ENCODE measurements around the gene PARVB.

Gene PARVB

DNA sequence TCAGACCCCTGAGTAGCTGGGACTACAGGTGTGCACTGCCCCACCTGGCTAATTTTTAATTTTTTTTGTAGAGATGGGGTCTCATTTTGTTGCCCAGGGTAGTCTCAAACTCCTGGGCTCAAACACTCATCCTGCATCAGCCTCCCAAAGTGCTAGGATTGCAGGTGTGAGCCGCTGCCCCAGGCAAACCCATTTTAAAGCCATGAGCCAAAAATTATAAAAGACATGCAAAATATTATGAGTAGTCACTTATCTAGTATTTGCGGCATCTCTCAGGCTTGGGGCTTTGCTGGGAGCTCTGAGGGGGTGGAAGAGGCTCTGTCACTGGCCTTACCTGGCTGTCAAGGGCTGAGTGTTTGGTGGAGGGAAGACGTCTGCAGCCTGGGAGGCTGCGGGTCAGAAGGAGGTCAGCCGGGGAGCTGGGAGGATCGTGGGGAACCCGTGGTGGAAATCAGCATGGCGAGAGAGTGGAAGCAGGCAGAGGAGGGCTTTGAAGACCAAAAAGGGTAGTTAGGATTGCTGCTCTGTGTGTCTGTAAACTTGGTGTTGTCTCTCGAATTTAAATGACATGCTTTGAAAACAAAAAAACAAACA, 87.6 kb downstream of the PARVB start:
- DNase-seq = no peak

- no peak for DNase-seq
Measured at GRCh38 chr22:44112191-44112590, 88.1 kb downstream of the PARVB start.

GRCh38 chr22:44116331-44116730, 92.2 kb downstream of the PARVB start:
- no peak for DNase-seq

DNA sequence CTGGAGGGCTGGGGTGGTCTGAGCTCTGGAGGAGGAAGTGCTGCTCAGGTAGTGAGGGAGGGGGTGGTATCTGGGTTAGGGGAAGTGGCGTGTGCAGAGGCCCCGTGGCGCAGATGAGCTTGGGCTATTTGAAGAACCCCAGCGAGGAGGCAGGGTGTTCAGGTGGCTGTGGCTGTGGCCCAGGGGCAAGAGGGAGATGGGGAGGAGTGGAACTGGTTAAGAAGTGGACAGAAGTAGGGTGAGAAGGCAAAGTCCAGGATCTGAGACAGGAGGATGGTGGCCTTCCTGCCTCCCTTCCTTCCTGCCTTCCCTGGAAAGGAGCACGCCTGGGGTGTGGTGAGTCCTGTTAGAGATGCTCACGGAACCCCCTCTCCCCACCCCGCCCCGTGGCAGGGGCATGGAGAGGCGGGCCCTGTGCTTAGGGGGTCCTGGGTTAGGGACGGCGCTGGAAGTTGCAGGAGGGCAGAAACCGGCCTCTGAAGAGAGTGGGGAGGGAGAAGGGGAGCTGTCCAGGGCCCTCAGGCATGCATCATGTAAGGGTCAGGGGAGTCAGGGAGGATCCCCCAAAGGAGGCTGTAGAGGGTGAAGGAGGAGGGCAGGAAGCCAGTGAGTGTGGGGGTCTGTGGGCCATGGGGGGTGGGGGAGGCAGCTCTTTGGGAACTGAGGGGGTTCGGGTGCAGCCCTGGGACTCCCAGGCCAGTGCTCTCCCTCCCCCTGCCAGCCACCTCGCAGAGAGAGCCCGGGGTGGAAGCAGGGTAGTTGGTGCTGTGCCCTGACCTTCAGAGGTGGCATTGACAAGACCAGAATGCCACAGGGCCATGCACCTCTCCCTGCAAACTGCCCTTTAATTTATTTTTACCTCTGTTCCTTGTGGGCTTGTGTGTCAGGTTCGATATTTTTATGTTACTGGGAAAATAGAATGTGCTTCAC, 92.9 kb downstream of the PARVB start:
- DNase-seq = no peak

- DNase-seq = no peak
Measured at GRCh38 chr22:44117746-44118145, 93.6 kb downstream of the PARVB start.

DNA sequence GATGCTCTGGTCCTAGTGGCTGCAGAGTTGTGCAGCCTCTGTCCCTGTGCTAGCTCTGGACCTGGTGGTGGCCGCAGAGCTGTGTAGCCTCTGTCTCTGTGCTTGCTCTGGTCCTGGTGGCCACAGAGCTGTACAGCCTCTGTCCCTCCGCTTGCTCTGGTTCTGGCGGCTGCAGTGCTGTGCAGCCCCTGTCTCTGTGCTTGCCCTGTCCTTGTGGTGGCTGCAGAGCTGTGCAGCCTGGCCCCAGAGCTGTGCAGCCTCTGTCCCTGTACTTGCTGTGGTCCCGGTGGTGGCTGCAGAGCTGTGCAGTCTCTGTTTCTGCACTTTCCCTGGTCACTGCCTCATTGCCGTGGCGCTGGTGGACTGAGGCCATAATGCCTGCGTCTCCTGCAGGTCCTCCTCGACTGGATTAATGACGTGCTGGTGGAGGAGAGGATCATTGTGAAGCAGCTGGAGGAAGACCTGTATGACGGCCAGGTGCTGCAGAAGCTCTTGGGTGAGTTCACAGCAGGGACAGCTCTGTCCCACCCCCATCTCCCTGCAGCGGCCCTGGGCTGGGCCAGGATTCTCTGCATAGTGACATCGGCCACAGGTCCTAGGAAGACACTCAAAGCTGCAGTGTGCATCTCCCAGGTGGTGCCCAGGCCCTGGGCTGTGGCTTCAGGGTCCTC, 94.7 kb downstream of the PARVB start:
- DNase-seq = no peak

DNA sequence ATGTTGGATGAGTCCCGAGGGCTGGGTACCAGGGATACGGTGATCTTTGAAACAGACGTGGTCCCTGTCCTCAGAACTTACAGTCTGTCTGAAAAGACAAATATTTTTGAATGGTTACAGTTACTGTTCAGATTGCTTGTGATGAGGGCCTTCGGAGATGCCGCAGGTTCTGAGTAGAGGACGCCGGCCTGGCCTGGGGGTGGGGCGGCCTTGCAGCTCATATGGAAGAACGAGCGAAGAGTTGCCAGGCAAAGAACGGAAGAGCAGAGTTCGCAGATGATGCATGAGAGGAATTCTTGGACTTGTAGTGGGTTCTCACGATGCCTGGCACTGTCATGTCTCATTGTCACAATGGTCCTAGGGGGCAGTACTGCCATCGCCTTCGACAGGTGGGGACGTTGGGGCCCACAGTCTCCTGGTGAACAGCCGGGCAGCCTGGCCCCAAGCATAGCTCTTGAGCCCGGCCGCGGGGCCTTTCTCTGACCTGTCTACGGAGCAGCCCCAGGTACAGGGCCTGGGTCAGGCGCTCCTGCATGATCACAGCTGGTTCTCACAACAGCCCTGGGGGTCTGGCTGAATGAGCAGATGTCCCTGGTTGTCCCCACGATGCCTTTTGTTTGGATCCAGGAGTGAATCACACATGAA, 95.7 kb downstream of the PARVB start:
- no peak for DNase-seq

- no peak for DNase-seq
Measured at GRCh38 chr22:44120314-44120704, 96.2 kb downstream of the PARVB start.

DNA sequence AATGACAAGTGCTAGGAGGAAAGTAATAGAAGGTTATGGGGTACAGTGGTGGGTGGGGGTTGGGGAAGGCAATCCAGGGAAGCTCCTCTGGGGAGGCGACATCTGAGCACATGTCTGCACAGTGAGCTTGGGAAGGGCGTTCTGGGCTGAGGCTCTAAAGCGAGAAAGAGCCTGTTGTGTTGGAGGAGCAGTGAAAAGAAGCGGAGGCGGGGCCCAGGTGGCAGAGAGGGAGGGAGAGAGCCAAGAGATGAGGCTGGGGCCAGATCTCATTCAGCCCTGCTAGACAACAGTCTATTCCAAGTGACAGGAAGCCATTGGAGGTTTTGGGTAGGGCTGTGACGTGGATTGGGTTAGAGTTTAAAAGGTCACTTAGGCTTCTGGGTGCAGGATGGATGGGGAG, 101.3 kb downstream of the PARVB start:
- DNase-seq = no peak

- DNase-seq = no peak
Measured at GRCh38 chr22:44126807-44127206, 102.7 kb downstream of the PARVB start.

DNA sequence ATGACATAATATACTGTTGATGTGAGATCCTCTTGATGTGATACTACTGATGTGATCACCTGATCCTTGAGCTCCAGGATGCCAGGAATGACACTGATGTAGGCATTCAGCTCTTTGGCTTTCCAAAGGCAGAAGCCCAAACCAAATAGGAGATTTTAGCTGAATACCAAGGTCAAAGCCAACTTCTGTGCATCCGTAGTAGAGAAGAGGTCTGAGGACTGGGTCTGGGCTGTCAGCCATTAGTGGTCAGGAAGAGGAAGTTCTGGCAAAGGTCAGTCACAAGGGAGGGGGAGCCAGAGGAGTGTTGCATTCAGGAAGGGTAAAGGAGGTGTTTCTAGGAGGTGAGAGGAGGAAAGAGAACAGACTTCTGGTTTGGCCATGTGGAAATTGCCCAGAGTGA, 103.3 kb downstream of the PARVB start:
- no peak for DNase-seq

DNA sequence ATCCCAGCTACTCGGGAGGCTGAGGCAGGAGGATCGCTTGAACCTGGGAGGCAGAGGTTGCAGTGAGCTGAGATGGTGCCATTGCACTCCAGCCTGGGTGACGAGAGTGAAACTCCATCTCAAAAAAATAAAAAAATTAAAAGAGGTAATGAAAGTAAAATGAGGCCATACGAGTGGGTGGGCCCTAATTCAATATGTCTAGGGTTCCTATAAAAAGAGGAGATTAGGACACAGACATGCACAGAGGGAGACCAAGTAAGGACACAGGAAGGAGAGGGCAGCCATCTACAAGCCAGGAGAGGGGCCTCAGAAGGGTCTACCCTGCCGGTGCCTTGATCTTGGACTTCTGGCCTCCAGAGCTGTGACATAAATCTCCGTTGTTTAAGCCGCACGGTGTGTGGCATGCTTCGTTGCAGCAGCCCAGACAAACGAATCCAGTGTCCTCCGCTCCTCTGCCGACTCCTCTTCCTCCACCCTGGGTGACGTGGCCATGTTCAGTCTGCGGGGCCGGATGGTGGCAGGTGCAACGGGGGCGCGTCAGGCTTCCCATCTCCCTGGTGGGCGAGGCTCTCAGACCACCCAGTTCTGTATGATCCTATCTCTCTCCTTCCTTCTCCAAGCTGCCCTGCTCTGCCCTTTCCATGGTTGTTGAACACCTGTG, 105.0 kb downstream of the PARVB start:
- DNase-seq = no peak

DNA sequence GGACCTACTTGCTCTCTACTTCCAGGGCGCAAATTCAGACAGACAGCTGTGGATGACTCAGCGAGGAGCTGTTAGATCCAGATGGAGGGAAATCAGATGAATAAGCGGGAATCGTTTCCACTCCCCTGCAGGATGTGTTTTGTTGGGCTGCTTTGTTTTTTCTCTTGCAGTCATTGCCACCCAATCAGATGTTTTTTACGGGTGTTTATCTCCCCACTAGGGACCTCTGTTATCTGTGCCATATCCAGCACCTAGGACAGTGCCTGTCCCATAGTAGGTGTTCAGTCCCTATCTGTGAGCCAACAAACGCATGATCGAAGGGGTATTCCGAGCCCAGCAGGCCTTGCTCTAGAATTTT, 105.5 kb downstream of the PARVB start:
- no peak for DNase-seq

GRCh38 chr22:44130076-44130711, 106.1 kb downstream of the PARVB start:
- no peak for DNase-seq

DNA sequence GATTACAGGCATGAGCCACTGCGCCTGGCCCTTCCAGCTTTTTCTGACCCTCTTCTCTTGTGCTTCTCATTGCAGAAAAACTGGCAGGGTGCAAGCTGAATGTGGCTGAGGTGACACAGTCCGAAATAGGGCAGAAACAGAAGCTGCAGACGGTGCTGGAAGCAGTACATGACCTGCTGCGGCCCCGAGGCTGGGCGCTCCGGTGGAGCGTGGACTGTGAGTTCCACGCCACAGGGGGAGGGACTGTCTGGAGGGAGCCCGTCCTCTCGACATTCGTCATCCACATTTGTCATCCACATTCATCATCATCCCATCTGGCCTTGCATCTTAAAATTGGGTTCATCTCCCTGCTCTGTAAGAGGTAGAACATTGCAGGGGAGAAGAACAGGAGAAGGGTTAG, 107.3 kb downstream of the PARVB start:
- DNase-seq = no peak

DNA sequence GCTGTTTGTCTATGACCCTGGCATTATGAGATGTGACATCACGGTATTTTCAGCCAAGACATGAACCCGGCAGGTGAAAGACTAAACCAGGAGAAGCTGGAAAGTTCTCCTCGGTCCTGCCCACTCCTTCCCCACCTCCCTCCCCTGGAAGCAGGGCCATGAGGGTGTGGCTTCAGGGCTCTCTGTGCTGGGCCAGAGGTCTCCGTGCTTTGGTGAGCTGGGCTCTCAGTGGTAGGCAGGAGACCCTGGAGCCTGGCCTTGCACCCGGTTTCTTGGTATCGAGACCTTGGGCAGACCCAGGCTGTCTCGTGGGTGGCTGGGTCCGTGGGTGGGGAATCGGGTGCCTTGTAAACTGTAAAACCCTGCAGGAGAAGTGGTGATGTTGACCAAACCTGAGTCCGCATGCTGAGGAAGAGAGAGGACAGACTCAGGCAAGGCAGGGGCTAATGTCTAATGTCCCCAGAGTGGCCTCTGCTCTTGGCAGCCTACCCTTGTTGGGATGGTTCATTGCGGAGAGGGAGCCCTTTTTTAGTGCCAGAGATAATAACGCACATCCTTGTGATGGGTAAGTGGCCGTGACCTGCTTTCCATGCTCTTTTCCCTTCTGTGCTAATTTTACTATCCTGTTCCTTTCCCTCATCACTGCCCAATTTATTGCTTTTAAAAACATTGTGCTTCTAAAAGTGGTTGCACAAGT, 108.0 kb downstream of the PARVB start:
- DNase-seq = no peak

- DNase-seq = no peak
Measured at GRCh38 chr22:44132724-44133123, 108.6 kb downstream of the PARVB start.

DNA sequence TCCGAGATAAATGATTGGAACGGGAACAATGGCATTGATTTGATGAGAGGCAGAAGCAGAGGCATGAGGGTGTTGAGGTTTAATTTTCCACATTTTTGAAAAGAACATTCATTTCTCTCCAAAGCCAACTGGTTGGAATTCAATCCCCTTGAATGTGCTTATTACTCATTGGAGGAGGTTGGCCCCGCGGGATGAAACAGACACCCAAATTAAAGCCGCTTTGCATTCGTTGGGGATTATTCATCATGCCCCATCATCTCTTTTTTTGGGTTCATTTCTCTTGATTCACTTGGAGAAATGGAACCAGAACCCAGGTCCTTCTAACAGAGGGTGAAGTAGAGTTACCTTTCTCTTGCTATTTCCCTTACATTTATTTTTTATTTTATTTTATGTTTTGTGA, 109.1 kb downstream of the PARVB start:
- DNase-seq = no peak

DNA sequence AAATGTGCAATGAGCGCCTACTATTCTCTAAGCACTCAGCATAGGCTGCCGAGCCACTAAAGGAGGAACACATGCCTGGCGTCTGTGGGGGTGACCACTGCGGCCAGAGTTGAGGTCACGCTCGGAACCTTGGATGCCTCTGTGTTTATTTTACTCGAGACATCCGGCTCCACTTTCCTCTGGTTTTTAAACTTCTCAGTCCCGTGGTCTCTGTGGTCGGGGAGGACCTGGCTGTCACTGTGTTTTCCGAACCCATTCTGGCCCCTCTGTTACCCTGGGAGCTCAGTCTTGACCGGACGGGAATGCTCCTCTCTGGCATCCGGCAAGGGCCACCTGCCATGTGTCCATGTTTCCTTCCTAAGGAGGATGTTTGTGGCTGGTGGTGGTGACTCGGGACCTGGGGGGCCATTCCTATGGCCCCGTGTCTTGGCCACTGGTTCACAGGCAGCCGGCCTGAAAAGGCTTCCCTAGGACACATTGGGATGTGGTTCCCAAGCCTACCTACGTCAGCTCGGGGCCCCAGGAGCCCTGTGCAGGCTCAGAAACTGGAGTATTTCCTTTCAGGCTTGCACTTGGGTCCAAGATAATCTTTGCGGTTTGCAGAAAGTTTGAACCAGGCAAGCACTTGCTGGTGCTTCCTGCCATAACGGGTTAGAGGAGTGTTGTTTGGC, 109.9 kb downstream of the PARVB start:
- DNase-seq = no peak

GRCh38 chr22:44136112-44136511, 112.0 kb downstream of the PARVB start:
- DNase-seq = no peak

- DNase-seq = no peak
Measured at GRCh38 chr22:44136786-44137185, 112.7 kb downstream of the PARVB start.
